T-helper 2 cell treated with Interferon-gamma antibody and Interleukin-4, amounts not matched to agents 5 μg/mL and 100 μg/mL, for 36 hours (primary cell): ENCODE data around the gene RNGTT.
"Not testable (repeated sequence)": the region's sequence is repeated elsewhere in the genome, so short reads cannot be mapped to it uniquely, and the experiment has no call there.

Experiments used
- DNase-seq: peaks from one replicate; pipeline ENCODE4 v3.0.0; 2021; ENCODE audit warnings: low spot score
- H3K27ac Mint-ChIP-seq: one replicate; pipeline ENCODE4 v1.8.0; 2021; ENCODE audit warnings: mild to moderate bottlenecking, mixed read lengths
- H3K27me3 Mint-ChIP-seq: one replicate; pipeline ENCODE4 v1.8.0; 2021; ENCODE audit warnings: low read depth, mixed read lengths
- H3K36me3 Mint-ChIP-seq: one replicate; pipeline ENCODE4 v1.8.0; 2021; ENCODE audit warnings: low read depth, mixed read lengths
- H3K4me1 Mint-ChIP-seq: one replicate; pipeline ENCODE4 v1.8.0; 2021; ENCODE audit warnings: low read depth, mixed read lengths
- H3K4me3 Mint-ChIP-seq: one replicate; pipeline ENCODE4 v1.8.0; 2022; ENCODE audit warnings: mild to moderate bottlenecking, moderate library complexity, mixed read lengths
- H3K9me3 Mint-ChIP-seq: one replicate; pipeline ENCODE4 v1.8.0; 2021; ENCODE audit warnings: mixed read lengths

RNGTT gene

DNA sequence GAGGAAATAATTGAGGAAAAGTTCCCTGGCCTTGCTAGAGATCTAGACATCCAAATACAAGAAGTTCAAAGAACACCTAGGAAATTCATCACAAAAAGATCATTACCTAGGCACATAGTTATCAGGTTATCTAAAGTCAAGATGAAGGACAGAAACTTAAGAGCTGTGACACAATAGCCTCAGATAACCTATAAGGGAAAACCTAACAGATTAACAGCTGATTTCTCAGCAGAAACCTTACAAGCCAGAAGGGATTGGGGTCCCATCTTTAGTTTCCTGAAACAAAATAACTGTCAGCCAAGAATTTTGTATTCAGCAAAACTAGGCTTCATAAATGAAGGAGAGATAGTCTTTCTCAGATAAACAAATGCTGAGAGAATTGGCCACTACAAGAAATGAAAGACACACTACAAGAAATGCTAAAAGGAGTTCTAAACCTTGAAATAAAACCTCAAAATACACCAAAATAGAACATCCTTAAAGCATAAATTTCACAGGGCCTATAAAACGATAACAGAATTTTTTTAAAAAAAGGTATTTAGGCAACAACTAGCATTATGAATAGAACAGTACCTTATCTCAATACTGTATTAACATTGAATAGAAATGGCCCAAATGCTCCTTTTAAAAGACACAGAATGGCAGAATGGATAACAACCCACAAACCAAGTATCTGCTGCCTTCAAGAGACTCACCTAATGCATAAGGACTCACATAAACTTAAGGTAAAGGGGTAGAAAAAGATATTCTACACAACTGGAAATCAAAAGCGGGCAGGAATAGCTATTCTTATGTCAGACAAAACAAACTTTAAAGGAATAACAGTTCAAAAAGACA lies 9.7 kb downstream of the RNGTT start:
- Mint-ChIP-seq H3K4me1 (peaks cover 3% of the 10 kb centered on the region), H3K36me3 (peaks cover 50% of the 10 kb centered on the region), H3K27ac (no peak overlapping the region)

DNA sequence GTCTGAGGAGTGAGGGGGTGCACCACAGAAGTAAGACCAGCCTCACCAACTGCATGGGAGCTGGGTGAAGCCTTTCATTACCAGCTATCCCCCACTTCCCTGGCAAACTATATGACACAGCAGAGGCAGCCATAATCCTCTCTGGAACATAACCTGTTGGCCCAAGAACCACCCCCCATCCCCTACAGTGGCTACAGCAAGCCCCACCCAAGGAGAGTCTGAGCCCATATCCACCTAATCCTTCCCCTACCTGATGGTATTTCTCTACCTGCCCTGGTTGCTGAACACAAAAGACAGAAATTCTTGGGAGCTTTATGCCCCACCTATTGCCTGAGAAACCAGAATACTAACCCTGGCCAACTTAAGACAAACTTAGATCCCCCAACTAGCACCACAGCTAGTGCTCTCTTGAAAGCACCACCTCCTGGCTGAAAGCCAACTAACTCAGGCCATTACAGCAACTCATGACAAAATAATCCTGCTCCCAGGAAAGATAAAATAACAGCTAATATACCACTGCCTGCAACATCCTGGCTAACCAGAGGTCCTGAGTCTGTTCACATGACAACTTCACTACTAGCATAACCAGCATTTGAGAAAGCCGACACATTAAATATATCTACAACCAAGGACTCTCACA lies 11.2 kb downstream of the RNGTT start:
- Mint-ChIP-seq H3K4me3 (no peak overlapping the region), H3K27ac (no peak overlapping the region), H3K36me3 (peaks cover 45% of the 10 kb centered on the region), H3K27me3 (no peaks in the 10 kb centered on the region), H3K4me1 (peaks cover 2% of the 10 kb centered on the region), H3K9me3 (peaks cover 30% of the 10 kb centered on the region)
- no peak for DNase-seq

More for the DNA sequence above, 9.7 kb downstream of the RNGTT start:
- no peak overlapping the region for H3K4me3 Mint-ChIP-seq
- H3K27me3 Mint-ChIP-seq, result no peaks in the 10 kb centered on the region
- H3K9me3 Mint-ChIP-seq, result peaks cover 30% of the 10 kb centered on the region
- no peak for DNase-seq

DNA sequence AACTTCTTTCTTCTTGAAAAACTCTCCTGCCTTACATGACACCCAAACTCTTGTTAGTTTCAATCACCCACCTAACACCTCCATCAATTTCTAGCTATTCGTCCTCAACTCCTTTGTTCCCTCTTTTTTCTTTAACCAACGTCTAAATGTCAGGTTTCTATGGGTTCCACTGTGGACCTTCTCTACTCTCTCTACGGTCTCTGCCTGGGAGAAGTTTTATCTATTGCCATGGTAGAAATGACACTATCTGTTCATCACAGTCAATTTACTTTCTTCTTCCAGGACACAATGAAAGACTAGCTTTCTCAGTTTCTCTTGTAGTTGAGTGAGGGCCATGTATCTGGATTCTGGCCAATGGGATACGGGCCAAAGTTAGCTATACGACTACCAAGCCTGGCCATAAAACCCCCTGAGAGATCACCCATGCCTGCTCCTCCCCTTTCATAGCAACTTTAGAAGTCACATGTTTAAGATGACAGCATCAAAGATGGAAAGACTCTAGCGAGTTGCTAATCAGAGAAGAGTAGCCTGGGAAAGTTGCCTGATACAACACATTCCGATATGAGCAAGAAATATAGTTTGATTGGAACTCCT lies 17.9 kb downstream of the RNGTT start:
- Mint-ChIP-seq H3K27ac (no peak overlapping the region), H3K36me3 (peaks cover 19% of the 10 kb centered on the region), H3K27me3 (no peaks in the 10 kb centered on the region), H3K9me3 (peaks cover 10% of the 10 kb centered on the region), H3K4me3 (no peak overlapping the region), H3K4me1 (no peaks in the 10 kb centered on the region)
- no peak for DNase-seq

DNA sequence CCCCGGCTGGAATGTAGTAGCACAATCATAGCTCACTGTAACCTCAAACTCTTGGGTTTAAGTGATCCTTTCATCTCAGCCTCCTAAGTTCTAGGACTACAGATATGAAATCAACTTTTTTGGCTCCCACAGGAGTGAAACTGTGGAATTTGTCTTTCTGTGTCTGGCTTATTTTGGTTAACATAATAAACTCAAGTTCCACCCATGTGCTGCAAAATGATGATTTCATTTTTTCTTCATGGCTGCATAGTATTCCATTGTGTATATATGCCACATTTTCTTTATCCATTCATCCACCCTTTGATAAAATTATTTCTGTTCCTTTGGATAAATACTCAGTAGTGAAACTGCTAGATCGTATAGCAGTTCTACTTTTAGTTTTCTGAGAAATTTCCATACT lies 29.9 kb downstream of the RNGTT start:
- H3K4me3 Mint-ChIP-seq, result no peak overlapping the region
- DNase-seq, result no peak
- peaks cover 39% of the 10 kb centered on the region for H3K9me3 Mint-ChIP-seq
- no peak overlapping the region for H3K27ac Mint-ChIP-seq
- no peaks in the 10 kb centered on the region for H3K4me1 Mint-ChIP-seq
- no peaks in the 10 kb centered on the region for H3K27me3 Mint-ChIP-seq
- H3K36me3 Mint-ChIP-seq, result peaks cover 76% of the 10 kb centered on the region

DNA sequence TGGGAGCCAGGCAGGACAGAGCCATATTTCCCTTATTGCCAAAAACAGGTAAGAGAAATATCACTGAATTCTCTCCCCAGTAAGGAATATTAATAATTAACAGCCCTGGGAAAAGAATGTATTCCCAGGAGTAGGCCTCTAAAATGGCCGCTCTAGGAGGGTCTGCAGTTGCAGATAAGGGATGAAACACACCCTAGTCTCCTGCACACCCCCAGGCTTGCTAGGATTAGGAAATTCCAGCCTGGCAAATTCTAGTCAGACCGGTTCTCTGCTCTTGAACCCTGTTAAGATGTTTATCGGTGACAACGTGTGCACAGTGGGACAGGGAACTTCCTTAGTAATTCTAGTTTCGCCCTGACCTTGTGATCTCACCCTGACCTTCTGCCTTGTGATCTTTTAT lies 31.4 kb downstream of the RNGTT start:
- DNase-seq, H3K4me1 Mint-ChIP-seq, H3K4me3 Mint-ChIP-seq, H3K27ac Mint-ChIP-seq, H3K27me3 Mint-ChIP-seq: not testable (repeated sequence)
- Mint-ChIP-seq H3K9me3 (peaks cover 29% of the 10 kb centered on the region), H3K36me3 (peaks cover 67% of the 10 kb centered on the region)

DNA sequence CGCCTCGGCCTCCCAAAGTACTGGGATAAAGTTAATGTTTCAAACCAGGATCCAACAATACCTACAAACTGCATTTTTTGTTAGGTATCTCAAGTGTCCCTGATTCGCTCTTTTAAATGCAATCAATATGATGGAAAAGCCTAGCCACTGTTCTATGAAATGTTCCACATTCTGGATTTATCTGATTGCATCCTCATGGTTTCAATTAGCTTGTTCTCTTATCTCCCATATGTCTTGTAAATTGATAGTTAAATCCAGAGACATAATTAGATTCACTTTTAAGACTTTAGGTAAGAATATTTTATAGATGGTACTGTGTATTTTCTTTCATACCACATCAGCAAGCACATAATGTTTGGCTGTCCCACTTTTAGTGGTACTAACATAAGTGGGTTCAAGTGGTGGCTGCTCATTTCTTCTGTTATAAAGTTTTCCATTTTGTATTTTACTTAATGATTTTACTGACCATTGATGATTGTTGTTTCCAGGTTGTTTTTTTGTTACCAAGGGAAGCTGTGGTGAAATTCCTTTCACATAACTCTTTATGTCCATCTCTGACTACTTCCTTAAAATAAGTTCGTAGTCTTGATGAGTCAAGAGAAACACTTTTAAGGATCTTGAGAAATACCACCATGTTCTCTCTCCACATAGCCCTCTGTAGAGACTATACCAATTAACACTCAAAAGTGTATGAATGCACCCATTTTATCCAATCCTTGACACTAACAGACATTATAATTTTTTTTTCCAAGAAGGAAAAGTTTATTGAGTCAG lies 40.5 kb downstream of the RNGTT start:
- Mint-ChIP-seq H3K4me3 (no peak overlapping the region), H3K4me1 (no peaks in the 10 kb centered on the region), H3K27me3 (no peaks in the 10 kb centered on the region), H3K36me3 (peaks cover 27% of the 10 kb centered on the region), H3K27ac (no peak overlapping the region), H3K9me3 (no peaks in the 10 kb centered on the region)
- no peak for DNase-seq

DNA sequence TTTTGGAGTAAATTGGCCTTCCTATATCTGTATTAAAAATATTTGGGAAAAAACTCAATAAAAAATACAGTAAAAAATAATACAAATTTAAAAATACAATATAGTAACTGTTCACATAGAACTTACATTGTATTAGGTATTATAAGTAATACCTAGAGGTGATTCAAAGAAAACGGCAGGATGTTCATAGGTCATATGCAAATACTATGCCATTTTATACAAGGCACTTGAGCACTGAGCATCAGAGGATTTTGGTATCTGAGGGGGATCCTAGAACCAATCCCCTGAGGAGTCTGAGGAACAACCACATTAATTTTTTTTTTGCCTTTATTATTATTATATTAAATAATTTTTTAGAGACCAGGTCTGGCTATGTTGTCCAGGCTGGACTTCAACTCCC lies 41.7 kb downstream of the RNGTT start:
- no peak for DNase-seq
- Mint-ChIP-seq H3K4me1 (peaks cover 6% of the 10 kb centered on the region), H3K27me3 (no peaks in the 10 kb centered on the region), H3K27ac (no peak overlapping the region), H3K4me3 (no peak overlapping the region), H3K9me3 (no peaks in the 10 kb centered on the region), H3K36me3 (peaks cover 30% of the 10 kb centered on the region)

DNA sequence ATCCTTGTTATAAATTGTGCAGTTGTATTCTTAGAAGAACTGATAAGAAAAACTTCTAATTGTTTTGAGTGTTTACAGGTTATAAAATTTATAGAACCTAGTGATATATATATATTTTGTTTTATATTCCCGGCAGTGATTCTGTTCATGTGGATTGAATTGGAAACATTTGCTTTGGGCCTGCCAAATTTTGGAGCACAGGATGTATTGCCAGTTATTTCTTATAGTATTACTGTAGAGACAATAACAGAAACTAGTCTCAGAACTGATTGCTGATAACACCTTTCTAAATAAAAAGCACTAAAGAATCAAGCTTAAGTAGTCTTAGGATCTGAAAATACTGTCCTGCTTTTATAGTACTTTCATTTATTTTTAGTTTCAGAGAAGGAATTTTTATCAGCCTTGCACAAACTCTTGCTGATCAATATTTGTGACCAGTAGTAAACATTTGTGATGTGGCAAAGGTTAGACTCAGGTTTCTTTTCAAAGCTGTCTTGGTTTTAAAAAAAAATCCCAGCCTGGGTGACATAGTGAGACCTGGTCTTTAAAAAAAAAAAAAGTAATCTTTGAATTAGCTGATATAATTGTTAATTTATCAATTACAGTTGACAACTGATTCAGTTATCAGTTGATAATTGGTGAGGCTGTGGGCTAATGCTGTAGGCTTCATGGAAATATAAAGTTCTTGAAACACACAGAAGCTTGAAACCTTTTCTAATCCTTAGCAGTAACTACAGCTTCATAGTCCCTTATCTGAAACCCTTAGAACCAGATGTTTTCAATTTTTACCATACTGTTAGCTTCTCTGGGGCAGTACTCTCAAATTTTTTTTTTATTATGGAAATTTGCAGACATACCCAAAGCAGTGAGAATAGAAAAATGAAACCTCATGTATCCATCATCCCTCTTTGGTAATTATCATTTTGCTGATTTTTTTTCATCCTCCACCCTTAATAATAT lies 42.4 kb downstream of the RNGTT start:
- peaks cover 9% of the 10 kb centered on the region for H3K4me1 Mint-ChIP-seq
- no peak overlapping the region for H3K4me3 Mint-ChIP-seq
- no peaks in the 10 kb centered on the region for H3K9me3 Mint-ChIP-seq
- DNase-seq, result no peak
- peaks cover 31% of the 10 kb centered on the region for H3K36me3 Mint-ChIP-seq
- H3K27me3 Mint-ChIP-seq, result no peaks in the 10 kb centered on the region
- no peak overlapping the region for H3K27ac Mint-ChIP-seq

DNA sequence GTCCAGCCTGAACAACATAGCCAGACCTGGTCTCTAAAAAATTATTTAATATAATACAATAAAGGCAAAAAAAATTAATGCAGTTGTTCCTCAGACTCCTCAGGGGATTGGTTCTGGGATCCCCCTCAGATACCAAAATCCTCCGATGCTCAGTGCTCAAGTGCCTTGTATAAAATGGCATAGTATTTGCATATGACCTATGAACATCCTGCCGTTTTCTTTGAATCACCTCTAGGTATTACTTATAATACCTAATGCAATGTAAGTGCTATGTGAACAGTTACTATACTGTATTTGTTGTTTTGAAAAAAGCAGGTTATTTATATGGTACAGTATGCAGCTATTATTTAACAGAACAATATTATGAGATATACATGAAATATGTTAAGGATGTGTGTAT lies 43.3 kb downstream of the RNGTT start:
- Mint-ChIP-seq H3K9me3 (peaks cover 6% of the 10 kb centered on the region), H3K4me3 (no peak overlapping the region), H3K4me1 (peaks cover 11% of the 10 kb centered on the region), H3K27me3 (no peaks in the 10 kb centered on the region), H3K36me3 (peaks cover 34% of the 10 kb centered on the region), H3K27ac (no peak overlapping the region)
- DNase-seq, result no peak

DNA sequence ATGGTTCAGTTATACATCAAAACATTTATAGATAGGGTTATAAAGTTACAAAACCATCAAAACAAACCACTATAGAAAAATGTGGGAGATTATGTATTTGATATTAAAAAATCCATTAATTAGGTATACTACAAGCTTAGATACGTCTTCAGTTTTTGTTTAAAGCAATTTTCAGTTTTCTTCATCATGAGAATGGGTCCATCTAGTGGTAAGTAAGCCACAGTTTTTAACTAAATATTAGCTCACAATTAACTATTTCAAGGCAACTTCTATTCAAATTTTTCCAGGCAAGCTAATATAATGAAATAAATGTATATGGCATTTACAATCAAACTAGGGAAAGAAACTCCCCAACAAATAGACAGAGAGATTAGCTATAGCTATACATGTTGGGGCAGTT lies 44.4 kb downstream of the RNGTT start:
- H3K27ac Mint-ChIP-seq, result no peak overlapping the region
- DNase-seq, result no peak
- H3K9me3 Mint-ChIP-seq, result peaks cover 12% of the 10 kb centered on the region
- no peaks in the 10 kb centered on the region for H3K27me3 Mint-ChIP-seq
- no peak overlapping the region for H3K4me3 Mint-ChIP-seq
- peaks cover 35% of the 10 kb centered on the region for H3K36me3 Mint-ChIP-seq
- peaks cover 17% of the 10 kb centered on the region for H3K4me1 Mint-ChIP-seq

DNA sequence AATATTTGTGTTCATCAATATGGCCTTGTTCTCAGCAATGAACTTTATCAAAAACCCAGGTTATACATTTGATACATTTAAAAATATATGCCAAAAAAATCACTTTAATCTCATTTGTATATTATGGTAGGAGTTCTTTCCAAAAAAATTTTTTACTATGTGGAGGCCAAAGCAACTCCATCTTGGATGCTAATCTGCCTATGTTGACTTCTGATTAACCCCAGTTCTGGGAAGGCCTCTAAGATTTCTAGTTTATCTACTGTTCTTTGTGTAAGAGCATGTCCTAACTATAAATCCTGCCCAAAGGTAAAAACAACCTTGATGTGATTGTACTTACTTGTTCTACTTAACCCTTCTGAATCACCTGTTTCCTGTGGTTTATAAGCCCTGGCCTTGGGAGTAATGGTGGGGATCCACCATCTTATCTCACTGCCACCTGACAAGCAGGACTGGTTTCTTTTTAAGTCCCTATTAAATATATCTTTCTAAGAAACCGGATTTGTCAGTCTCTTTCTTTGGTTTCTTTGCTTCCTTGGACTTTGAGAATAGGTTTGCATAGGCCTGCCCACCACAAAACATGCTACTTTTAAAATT lies 46.7 kb downstream of the RNGTT start:
- H3K36me3 Mint-ChIP-seq, result peaks cover 31% of the 10 kb centered on the region

DNA sequence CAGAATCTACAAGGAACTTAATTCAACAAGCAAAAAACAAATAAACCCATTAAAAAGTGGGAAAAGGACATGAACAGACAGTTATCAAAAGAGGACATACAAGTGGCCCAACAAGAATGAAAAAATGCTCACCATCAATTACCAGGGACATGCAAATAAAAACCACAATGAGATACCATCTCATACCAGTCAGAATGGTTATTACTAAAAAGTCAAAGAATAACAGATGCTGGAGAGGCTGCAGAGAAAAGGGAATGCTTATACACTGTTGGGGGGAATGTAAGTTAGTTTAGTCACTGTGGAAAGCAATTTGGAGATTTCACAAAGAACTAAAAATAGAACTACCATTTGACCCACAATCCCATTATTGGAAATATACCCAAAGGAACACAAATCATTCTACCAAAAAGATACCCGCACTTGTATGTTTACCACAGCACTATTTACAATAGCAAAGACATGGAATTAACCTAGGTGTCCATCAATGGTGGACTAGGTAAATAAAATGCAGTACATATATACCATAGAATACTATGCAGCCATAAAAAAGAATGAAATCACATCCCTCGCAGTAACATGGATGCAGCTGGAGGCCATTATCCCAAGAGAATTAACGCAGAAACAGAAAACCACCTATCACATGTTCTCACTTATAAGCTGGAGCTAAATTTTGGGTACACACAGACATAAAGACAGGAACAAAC lies 48.4 kb downstream of the RNGTT start:
- H3K4me1 Mint-ChIP-seq, result peaks cover 27% of the 10 kb centered on the region
- no peaks in the 10 kb centered on the region for H3K27me3 Mint-ChIP-seq
- no peak overlapping the region for H3K27ac Mint-ChIP-seq

More for the DNA sequence above, 46.7 kb downstream of the RNGTT start:
- Mint-ChIP-seq H3K4me1 (peaks cover 22% of the 10 kb centered on the region), H3K27ac (no peak overlapping the region), H3K27me3 (no peaks in the 10 kb centered on the region), H3K4me3 (no peak overlapping the region), H3K9me3 (peaks cover 12% of the 10 kb centered on the region)
- no peak for DNase-seq

More for the DNA sequence above, 48.4 kb downstream of the RNGTT start:
- DNase-seq, result no peak
- no peak overlapping the region for H3K4me3 Mint-ChIP-seq
- peaks cover 42% of the 10 kb centered on the region for H3K36me3 Mint-ChIP-seq
- peaks cover 12% of the 10 kb centered on the region for H3K9me3 Mint-ChIP-seq
